CD4-positive, alpha-beta memory T cell (primary cell): ENCODE results near the gene ATP7B. TPM values are rescaled to one million over a fixed set of nuclear protein-coding genes. Genes with fewer than 3 reads are reported as not detected.
A peak's percentile ranks its signal among the peaks of the same experiment; 100 is the strongest.

Experiments
- CTCF ChIA-PET: fragments of 350-600 bp; sonication (Branson Sonifier 250); formaldehyde crosslinking; loops from one replicate; lab custom pipeline; 2021; ENCODE audit warnings: inconsistent platforms; ENCODE audit not compliant: partially characterized antibody; lab: Charles Lee
- POLR2A ChIA-PET: fragments of 350-600 bp; sonication (Branson Sonifier 250); formaldehyde crosslinking; loops from one replicate; lab custom pipeline; 2021; ENCODE audit not compliant: partially characterized antibody; lab: Charles Lee
- DNase-seq, 5 donors: peaks; one replicate each; pipeline versions ENCODE4 v3.0.0 to v3.0.0-alpha.2; 2020 to 2022; ENCODE audit warnings: mixed read lengths in 1 of 5
- H3K27ac ChIP-seq: one replicate; pipeline ENCODE4 v1.7.0; 2013; ENCODE audit warnings: low read depth, low read length
- H3K27me3 ChIP-seq: 2 replicates; pipeline ENCODE4 v1.7.0; 2013; ENCODE audit warnings: mild to moderate bottlenecking, low read length, moderate library complexity; ENCODE audit not compliant: insufficient read depth
- H3K36me3 ChIP-seq: 2 replicates; pipeline ENCODE4 v1.7.0; 2013; ENCODE audit warnings: mild to moderate bottlenecking, low read length, moderate library complexity; ENCODE audit not compliant: insufficient read depth
- H3K4me1 ChIP-seq: 2 replicates; pipeline ENCODE4 v1.7.0; 2013; ENCODE audit warnings: mild to moderate bottlenecking, low read length, moderate library complexity; ENCODE audit not compliant: insufficient read depth
- H3K4me3 ChIP-seq, 2 donors: one replicate each; pipeline ENCODE4 v1.7.0; 2013; ENCODE audit warnings: low read length in 2 of 2, mild to moderate bottlenecking in 1 of 2
- H3K9me3 ChIP-seq, 2 donors: one replicate each; pipeline ENCODE4 v1.7.0; 2013; ENCODE audit warnings: low read length in 2 of 2, control low read depth in 1 of 2; ENCODE audit not compliant: control insufficient read depth in 1 of 2
- H3K27ac Mint-ChIP-seq, 7 donors: one replicate each; pipeline ENCODE4 v1.8.0; 2020 to 2021; ENCODE audit warnings: mixed read lengths in 7 of 7, mild to moderate bottlenecking in 6 of 7, inconsistent platforms in 3 of 7, moderate library complexity in 3 of 7
- H3K27me3 Mint-ChIP-seq, 2 donors: one replicate each; pipeline ENCODE4 v1.8.0; 2020 to 2021; ENCODE audit warnings: mixed read lengths in 2 of 2
- H3K36me3 Mint-ChIP-seq, 2 donors: one replicate each; pipeline ENCODE4 v1.8.0; 2020 to 2021; ENCODE audit warnings: mixed read lengths in 2 of 2, inconsistent platforms in 1 of 2, mild to moderate bottlenecking in 1 of 2
- H3K4me1 Mint-ChIP-seq, 4 donors: one replicate each; pipeline ENCODE4 v1.8.0; 2020 to 2021; ENCODE audit warnings: mixed read lengths in 4 of 4, mild to moderate bottlenecking in 1 of 4
- H3K4me3 Mint-ChIP-seq, 8 donors: one replicate each; pipeline ENCODE4 v1.8.0; 2020 to 2021; ENCODE audit warnings: mixed read lengths in 8 of 8, mild to moderate bottlenecking in 7 of 8, moderate library complexity in 6 of 8, inconsistent platforms in 3 of 8
- H3K9me3 Mint-ChIP-seq, 8 donors: one replicate each; pipeline ENCODE4 v1.8.0; 2020 to 2021; ENCODE audit warnings: mixed read lengths in 8 of 8, mild to moderate bottlenecking in 5 of 8, inconsistent platforms in 3 of 8, moderate library complexity in 1 of 8
- intact Hi-C: fragments of 100-400 bp; cut with micrococcal nuclease; formaldehyde crosslinking; loops from one replicate; pipeline ENCODE4 v1.15.1; 2023
- polyA plus RNA-seq, 2 donors: library from polyadenylated mRNA; unstranded; fragments of 300-500 nt; fragmentation: Illumina TruSeq; gene quantifications; one replicate each; pipeline ENCODE4 v1.2.3, GENCODE V29; 2021
- total RNA-seq, 2 experiments: library from RNA; stranded (reverse); gene quantifications; one replicate each; pipeline ENCODE4 v1.2.3, GENCODE V29; 2021

The ATP7B gene
- total and polyA plus RNA-seq, 4 experiments from 2014 or later = 0.28 to 1.4 (median 0.87) TPM

DNA sequence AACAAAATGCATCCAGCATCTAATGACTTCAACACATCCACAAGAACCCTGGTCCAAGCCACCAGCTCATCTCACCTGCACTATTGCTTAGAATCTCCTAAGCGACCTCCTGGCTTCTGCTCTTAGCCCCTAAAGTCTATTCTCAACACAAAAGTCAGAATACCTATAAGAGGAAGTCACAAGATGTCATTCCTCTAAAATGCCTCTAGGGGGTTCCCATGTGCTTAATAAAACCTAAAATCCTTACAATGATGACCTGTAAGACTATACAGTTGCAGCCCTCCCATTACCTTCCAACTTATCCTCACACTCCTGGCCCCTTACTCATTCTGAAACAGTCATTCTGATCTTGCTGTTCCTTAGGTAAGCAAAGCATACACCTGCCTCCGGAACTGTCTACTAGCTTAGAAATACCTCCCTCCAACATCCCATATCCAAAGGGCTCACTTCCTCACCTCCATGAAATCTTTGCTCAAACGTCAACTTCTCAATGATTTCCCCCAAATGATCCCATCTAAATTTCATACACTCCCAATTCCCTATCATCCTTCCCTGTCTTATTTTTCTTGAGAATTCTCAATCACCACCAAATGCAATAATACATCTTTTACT, 10.0 kb downstream of the ATP7B start:
- Mint-ChIP-seq H3K9me3 (no peaks in the 10 kb centered on the region), H3K27ac (peak overlapping the region in 1 of 7 donors; percentile 56), H3K4me3 (no peak overlapping the region), H3K4me1 (peaks cover 0 to 2% (median under 1%) of the 10 kb centered on the region in 4 donors), H3K27me3 (peaks cover 4 to 7% of the 10 kb centered on the region in 2 donors), H3K36me3 (no peaks in the 10 kb centered on the region)
- peak in 4 of 5 donors; percentile 41 to 48 (median 43) for DNase-seq
- Histone ChIP-seq H3K27me3 (peaks cover 5% of the 10 kb centered on the region), H3K36me3 (no peaks in the 10 kb centered on the region), H3K9me3 (no peaks in the 10 kb centered on the region), H3K27ac (no peak overlapping the region), H3K4me3 (no peak overlapping the region), H3K4me1 (no peaks in the 10 kb centered on the region)
- ChIA-PET POLR2A (no interaction called here), CTCF (interaction anchor here (0.9 to 7.2 kb wide), 12 partner anchors 9 to 202 kb away, joined by 4 to 49 read pairs (median 7); partner anchors contain the start of genes ALG11 and NEK5)
- intact Hi-C loops = loop anchor here (1.0 to 5.0 kb wide), 4 partner anchors 126 to 449 kb away; partner anchors contain the start of gene VPS36

DNA sequence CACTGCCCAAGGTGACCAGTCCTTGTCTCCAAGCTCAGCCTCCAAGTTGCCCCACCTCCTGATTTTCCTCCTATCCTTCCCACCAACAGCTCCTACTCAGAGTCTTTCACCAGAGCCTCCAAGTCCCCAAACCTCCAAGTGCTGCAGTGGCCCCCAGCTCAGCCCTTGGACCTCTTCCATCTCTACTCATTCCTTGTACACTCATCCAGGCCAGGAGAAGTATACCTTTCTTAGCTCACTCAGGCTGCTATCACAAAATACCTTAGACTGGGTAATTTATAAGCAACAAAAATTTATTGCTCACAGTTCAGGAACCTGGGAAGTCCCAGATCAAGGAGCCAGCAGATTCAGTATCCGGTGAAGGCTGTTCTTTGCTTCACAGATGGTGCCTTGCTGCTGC, 11.3 kb downstream of the ATP7B start:
- Mint-ChIP-seq H3K27me3 (peaks cover 7% of the 10 kb centered on the region in 2 donors), H3K27ac (peak overlapping the region in 1 of 7 donors; percentile 51), H3K4me3 (no peak overlapping the region), H3K36me3 (no peaks in the 10 kb centered on the region), H3K4me1 (peaks cover 0 to 3% (median 1%) of the 10 kb centered on the region in 4 donors), H3K9me3 (no peaks in the 10 kb centered on the region)
- H3K36me3 ChIP-seq = no peaks in the 10 kb centered on the region
- H3K4me3 ChIP-seq = no peak overlapping the region
- CTCF ChIA-PET = interaction anchor here (1.0 to 7.2 kb wide), 9 partner anchors 8 to 451 kb away, joined by 3 to 49 read pairs (median 6); partner anchors contain the start of genes ALG11 and VPS36
- no peaks in the 10 kb centered on the region for H3K4me1 ChIP-seq
- peaks cover 5% of the 10 kb centered on the region for H3K27me3 ChIP-seq
- intact Hi-C loops = loop anchor here (5.0 kb wide), 1 partner anchor 237 kb away; no protein-coding TSS in a partner anchor
- H3K9me3 ChIP-seq = no peaks in the 10 kb centered on the region
- no peak for DNase-seq
- POLR2A ChIA-PET = no interaction called here
- H3K27ac ChIP-seq = no peak overlapping the region

GRCh38 chr13:51999510-51999911, 11.7 kb downstream of the ATP7B start:
- no peaks in the 10 kb centered on the region for H3K9me3 ChIP-seq
- no peaks in the 10 kb centered on the region for H3K36me3 Mint-ChIP-seq
- H3K27ac Mint-ChIP-seq = peak overlapping the region in 1 of 7 donors; percentile 51
- H3K36me3 ChIP-seq = no peaks in the 10 kb centered on the region
- H3K27me3 ChIP-seq = peaks cover 5% of the 10 kb centered on the region
- CTCF ChIA-PET = interaction anchor here (0.9 to 7.2 kb wide), 8 partner anchors 9 to 200 kb away, joined by 3 to 49 read pairs (median 6); partner anchors contain the start of gene ALG11
- peaks cover 0 to 3% (median 1%) of the 10 kb centered on the region in 4 donors for H3K4me1 Mint-ChIP-seq
- POLR2A ChIA-PET = no interaction called here
- no peak for DNase-seq
- H3K4me3 Mint-ChIP-seq = no peak overlapping the region
- no peak overlapping the region for H3K4me3 ChIP-seq
- H3K27ac ChIP-seq = no peak overlapping the region
- intact Hi-C loops = no loop called here
- no peaks in the 10 kb centered on the region for H3K9me3 Mint-ChIP-seq
- H3K4me1 ChIP-seq = no peaks in the 10 kb centered on the region
- peaks cover 7% of the 10 kb centered on the region in 2 donors for H3K27me3 Mint-ChIP-seq

DNA sequence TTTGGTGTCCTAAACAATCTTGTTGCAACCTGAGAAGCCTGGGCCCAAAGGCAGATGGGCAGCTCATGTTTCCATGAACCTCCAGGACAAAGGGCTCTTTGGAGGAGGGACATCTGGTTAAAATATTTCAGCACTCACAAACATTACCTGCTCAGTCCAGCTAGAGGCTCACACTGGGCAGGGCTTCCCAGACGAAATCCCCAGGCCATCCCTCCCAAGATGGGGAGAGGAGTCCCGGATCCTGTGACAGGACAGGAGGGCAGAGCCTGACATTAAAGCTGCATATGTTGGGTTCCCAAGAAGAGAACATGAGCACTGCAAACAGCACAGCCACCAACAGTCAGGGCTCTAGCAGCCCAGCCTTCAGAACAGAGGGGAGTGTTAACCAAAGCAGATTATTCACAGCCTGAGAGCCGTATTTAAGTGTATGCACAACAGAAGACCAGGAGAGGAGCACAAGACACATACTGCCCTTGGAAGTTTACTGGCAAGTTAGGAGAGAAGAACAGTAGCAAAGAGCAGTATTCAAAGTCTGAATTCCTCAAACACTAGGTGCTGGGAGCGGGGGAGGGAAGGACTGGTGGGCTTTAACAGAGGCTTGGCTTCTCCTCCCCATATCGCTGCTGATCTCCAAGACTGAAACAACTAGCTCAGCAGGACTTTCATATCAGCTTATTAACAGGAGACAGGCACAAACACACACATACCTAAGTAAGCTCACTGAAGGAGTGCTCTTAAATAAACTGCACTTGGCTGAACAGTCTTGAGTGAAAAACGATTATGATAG, 12.3 kb downstream of the ATP7B start:
- Mint-ChIP-seq H3K9me3 (no peaks in the 10 kb centered on the region), H3K27ac (peak overlapping the region in 1 of 7 donors; percentile 44), H3K36me3 (no peaks in the 10 kb centered on the region), H3K4me3 (no peak overlapping the region), H3K27me3 (peaks cover 7% of the 10 kb centered on the region in 2 donors), H3K4me1 (peaks cover 0 to 3% (median 1%) of the 10 kb centered on the region in 4 donors)
- Histone ChIP-seq H3K4me1 (no peaks in the 10 kb centered on the region), H3K36me3 (no peaks in the 10 kb centered on the region), H3K27me3 (peaks cover 5% of the 10 kb centered on the region), H3K9me3 (no peaks in the 10 kb centered on the region), H3K4me3 (no peak overlapping the region), H3K27ac (no peak overlapping the region)
- CTCF ChIA-PET = interaction anchor here (0.9 to 7.2 kb wide), 8 partner anchors 9 to 202 kb away, joined by 3 to 49 read pairs (median 3); partner anchors contain the start of gene ALG11
- POLR2A ChIA-PET = no interaction called here
- intact Hi-C loops = no loop called here
- no peak for DNase-seq

DNA sequence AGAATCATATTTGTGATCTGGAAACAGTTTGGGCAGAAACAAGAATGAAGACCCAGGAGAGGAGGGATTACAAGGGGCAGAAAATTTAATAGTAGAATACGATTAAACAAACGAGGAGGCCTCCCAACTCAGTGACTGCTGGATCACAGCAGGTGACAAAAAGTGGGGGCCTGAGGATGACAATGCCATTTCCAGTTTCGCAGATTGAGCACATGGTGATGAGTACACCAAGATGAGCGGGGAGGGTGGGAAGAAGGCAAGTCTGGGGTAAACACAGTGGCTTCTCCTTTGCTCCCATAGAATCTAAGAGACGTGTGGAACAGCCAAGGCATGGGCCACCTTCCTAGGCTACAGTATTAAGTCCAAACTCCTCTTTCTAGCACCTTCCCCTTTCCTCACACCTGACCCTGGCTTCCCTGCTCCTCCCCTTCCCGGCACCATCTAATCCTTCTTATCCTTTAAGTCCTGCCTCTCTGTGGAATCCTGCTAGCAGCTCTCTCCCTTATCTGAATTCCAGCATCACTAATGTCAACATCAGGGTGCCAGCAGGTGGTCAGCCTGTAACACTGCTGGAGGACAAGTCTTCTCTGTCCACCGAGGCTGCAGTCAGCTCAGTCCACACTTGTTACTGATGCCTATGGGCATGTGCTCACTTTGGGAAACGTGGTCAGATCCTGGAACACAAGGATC, 13.5 kb downstream of the ATP7B start:
- no peaks in the 10 kb centered on the region for H3K4me1 ChIP-seq
- no peak for DNase-seq
- H3K27ac ChIP-seq = no peak overlapping the region
- Mint-ChIP-seq H3K4me3 (no peak overlapping the region), H3K9me3 (no peaks in the 10 kb centered on the region), H3K36me3 (no peaks in the 10 kb centered on the region), H3K4me1 (peaks cover 0 to 3% (median 1%) of the 10 kb centered on the region in 4 donors), H3K27ac (peak overlapping the region in 1 of 7 donors; percentile 10), H3K27me3 (peaks cover 7% of the 10 kb centered on the region in 2 donors)
- CTCF ChIA-PET = interaction anchor here (0.6 to 7.2 kb wide), 3 partner anchors 16 to 203 kb away, joined by 3 to 42 read pairs (median 4); partner anchors contain the start of gene ALG11
- no peak overlapping the region for H3K4me3 ChIP-seq
- H3K9me3 ChIP-seq = no peaks in the 10 kb centered on the region
- no peaks in the 10 kb centered on the region for H3K36me3 ChIP-seq
- POLR2A ChIA-PET = no interaction called here
- peaks cover 5% of the 10 kb centered on the region for H3K27me3 ChIP-seq
- intact Hi-C loops = no loop called here

DNA sequence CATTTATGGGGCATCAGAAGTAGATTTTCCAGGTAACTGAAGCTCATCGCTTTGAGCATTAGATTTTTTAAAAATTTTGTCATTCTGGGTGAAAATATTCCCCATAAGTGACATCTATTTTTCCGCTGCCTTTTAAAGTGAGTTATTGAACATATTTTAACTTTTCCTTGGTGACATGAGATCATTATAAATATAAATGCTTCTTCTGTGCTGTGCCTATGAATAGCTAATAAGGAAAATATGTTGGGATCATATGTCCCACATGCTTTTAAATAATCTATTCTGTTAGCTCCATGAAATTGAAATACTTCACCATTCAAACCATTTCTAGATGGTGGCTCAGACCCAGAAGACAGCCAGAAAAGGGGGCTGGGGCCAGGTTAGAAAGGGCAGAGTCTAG, 14.1 kb downstream of the ATP7B start:
- POLR2A ChIA-PET = no interaction called here

More for the DNA sequence above, 14.1 kb downstream of the ATP7B start:
- Histone ChIP-seq H3K4me1 (no peaks in the 10 kb centered on the region), H3K36me3 (no peaks in the 10 kb centered on the region), H3K9me3 (no peaks in the 10 kb centered on the region), H3K4me3 (no peak overlapping the region), H3K27ac (no peak overlapping the region), H3K27me3 (peaks cover 5% of the 10 kb centered on the region)
- no peak for DNase-seq
- CTCF ChIA-PET = interaction anchor here (0.6 to 0.8 kb wide), 2 partner anchors 182 to 204 kb away, joined by 4 read pairs; no protein-coding TSS in a partner anchor
- no peaks in the 10 kb centered on the region for H3K36me3 Mint-ChIP-seq
- H3K4me1 Mint-ChIP-seq = peaks cover 0 to 3% (median 1%) of the 10 kb centered on the region in 4 donors
- H3K27ac Mint-ChIP-seq = no peak overlapping the region
- H3K4me3 Mint-ChIP-seq = no peak overlapping the region
- intact Hi-C loops = no loop called here
- no peaks in the 10 kb centered on the region for H3K9me3 Mint-ChIP-seq
- peaks cover 7% of the 10 kb centered on the region in 2 donors for H3K27me3 Mint-ChIP-seq
